ENCODE measurements around the gene PLK3.
"Not testable (repeated sequence)": the region's sequence is repeated elsewhere in the genome, so short reads cannot be mapped to it uniquely, and the experiment has no call there.

PLK3 gene

DNA sequence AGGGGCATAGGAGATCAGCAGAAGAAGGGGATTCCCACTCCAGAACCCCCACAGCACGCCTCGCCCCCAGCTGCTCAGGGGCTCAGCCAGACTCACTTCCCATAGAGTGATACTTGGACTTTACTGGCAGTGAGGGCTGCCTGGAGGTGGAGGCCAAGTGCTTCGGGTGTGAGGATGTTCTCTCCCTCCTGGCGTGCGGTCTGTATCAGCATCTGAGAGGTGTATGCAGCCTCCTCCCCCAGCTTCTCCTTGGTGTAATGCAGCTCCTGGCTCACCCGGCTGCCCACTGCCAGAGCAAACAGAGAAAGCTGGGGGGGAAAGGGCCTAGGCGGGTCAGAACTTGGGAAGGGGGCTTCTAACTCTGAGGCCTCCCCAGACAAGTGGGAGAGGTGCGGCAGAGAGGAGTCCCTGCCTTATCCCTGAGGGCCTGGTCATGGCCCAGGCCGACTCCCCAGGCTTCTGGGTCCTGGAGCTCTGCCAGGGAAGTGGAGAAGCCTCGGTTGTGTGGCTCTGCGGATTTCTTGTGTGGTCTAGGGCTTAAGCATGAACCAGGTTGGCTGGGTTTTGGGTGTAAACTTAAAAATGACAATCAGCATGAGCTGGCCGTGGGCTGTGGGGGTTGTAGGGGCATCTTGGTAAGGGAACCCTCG is 32.0 kb downstream of the PLK3 start:
- no peak overlapping the region for H3K4me3 ChIP-seq (ENCODE audit: control insufficient read depth, low read depth, low read length)
- DNase-seq (ENCODE audit: low read depth), result no peak
- TF ChIP-seq, protein P1, sequence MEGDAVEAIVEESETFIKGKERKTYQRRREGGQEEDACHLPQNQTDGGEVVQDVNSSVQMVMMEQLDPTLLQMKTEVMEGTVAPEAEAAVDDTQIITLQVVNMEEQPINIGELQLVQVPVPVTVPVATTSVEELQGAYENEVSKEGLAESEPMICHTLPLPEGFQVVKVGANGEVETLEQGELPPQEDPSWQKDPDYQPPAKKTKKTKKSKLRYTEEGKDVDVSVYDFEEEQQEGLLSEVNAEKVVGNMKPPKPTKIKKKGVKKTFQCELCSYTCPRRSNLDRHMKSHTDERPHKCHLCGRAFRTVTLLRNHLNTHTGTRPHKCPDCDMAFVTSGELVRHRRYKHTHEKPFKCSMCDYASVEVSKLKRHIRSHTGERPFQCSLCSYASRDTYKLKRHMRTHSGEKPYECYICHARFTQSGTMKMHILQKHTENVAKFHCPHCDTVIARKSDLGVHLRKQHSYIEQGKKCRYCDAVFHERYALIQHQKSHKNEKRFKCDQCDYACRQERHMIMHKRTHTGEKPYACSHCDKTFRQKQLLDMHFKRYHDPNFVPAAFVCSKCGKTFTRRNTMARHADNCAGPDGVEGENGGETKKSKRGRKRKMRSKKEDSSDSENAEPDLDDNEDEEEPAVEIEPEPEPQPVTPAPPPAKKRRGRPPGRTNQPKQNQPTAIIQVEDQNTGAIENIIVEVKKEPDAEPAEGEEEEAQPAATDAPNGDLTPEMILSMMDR (conservative IDR thresholded peaks at IDR 0.05; ENCODE audit: control insufficient read depth, insufficient read depth, low read depth, low read length), result no peak

GRCh38 chr1:44834328-44834727 is 34.2 kb downstream of the PLK3 start:
- no peak overlapping the region for H3K4me3 ChIP-seq (ENCODE audit: control insufficient read depth, low read depth, low read length)
- TF ChIP-seq, protein P1 (conservative IDR thresholded peaks at IDR 0.05; ENCODE audit: control insufficient read depth, insufficient read depth, low read depth, low read length), result no peak
- no peak for DNase-seq (ENCODE audit: low read depth)

DNA sequence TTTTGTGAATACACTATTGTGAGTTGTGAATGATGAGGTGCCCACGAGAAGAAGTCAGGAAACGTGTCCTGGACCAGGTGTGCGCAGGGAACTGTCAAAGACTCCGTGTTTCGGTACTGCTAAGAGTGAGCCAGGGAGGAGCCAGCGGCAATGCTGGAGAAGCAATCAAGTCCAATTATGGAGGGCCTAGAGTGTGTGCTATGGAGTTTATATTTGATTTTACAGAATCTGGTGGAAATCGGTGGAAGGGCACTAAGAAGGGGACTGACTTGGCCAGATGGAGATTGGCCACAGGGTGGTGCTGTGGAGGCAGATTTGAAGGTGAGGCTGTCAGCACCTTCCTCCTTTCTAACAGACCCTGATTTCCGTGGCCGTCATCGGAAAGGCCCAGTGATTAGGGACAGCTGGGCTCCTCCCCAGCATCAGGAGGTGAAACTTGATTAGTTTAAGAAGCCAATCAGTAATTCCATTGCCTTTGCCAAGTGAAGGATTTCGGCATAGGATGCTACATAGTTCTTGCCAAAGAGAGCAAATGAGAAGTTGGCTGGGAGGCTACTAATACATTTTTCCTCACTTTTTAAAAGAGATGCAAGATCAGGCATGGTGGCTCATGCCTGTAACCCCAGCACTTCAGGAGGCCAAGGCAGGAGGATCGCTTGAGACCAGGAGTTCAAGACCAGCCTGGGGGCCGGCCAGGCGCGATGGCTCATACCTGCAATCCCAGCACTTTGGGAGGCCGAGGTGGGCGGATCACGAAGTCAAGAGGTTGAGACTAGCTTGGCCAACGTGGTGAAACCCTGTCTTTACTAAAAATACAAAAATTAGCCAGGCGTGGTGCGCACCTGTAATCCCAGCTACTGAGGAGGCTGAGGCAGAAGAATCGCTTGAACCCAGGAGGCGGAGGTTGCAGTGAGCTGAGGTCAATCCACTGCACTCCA is 35.8 kb downstream of the PLK3 start:
- no peak overlapping the region for H3K4me3 ChIP-seq (ENCODE audit: control insufficient read depth, low read depth, low read length)
- TF ChIP-seq, protein P1 (conservative IDR thresholded peaks at IDR 0.05; ENCODE audit: control insufficient read depth, insufficient read depth, low read depth, low read length), result peak; percentile 94
- peak; percentile 86 for DNase-seq (ENCODE audit: low read depth)

DNA sequence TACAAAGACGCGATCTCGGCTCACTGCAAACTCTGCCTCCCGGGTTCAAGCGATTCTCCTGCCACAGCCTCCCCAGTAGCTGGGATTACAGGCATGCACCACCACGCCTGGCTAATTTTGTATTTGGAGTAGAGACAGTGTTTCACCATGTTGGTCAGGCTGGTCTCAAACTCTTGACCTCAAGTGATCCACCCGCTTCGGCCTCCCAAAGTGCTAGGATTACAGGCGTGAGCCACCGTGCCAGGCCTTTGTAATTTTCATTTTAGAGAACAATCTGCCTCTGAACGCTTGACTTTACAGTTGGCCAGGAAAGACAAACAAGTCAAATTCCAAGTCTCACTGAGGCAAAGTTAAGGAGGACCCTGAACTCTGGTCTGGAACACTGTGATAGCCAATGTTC is 38.1 kb downstream of the PLK3 start:
- not testable (repeated sequence) for H3K4me3 ChIP-seq (ENCODE audit: control insufficient read depth, low read depth, low read length); DNase-seq (ENCODE audit: low read depth)

- TF ChIP-seq, protein P1 (conservative IDR thresholded peaks at IDR 0.05; ENCODE audit: control insufficient read depth, insufficient read depth, low read depth, low read length), result no peak
Observed at GRCh38 chr1:44839576-44839975, 39.4 kb downstream of the PLK3 start.

DNA sequence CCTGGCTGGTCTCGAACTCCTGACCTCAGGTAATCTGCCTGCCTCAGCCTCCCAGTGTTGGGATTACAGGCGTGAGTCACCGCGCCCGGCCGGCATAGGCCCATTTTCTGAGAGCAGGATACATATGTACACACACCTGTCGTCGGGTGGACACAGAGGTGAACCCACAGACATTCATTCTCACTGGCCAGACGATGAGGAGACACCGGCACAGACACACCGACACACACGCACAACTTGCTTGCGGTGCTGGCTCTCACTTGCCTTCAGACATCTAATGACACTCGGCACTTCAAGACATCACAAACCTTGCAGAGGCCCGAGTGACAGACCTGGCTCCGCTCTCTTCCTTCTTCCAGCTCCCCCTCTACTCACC is 42.3 kb downstream of the PLK3 start:
- TF ChIP-seq, protein P1 (conservative IDR thresholded peaks at IDR 0.05; ENCODE audit: control insufficient read depth, insufficient read depth, low read depth, low read length), result no peak
- peak overlapping the region; percentile 48 for H3K4me3 ChIP-seq (ENCODE audit: control insufficient read depth, low read depth, low read length)
- peak; percentile 4 for DNase-seq (ENCODE audit: low read depth)

More at GRCh38 chr1:44839576-44839975, 39.4 kb downstream of the PLK3 start:
- no peak overlapping the region for H3K4me3 ChIP-seq (ENCODE audit: control insufficient read depth, low read depth, low read length)
- no peak for DNase-seq (ENCODE audit: low read depth)
